Measurements from ENCODE around the gene REEP3. TPM values are rescaled to one million over a fixed set of nuclear protein-coding genes. Genes with fewer than 3 reads are reported as not detected.

The REEP3 gene
- total RNA-seq, 4 donors from 2014 or later: 27.5 to 32.5 (median 30.4) TPM

- intact Hi-C loops (cut with DNase I): no loop called here
- WGBS, 2 donors: 86 to 97% methylated on average over 2 of the region's 2 CpGs
- H3K27ac ChIP-seq: no peak overlapping the region
- no peaks in the 10 kb centered on the region for H3K36me3 ChIP-seq
- H3K4me3 ChIP-seq: no peak overlapping the region
- H3K4me1 ChIP-seq: peaks cover 0 to 4% (median 0%) of the 10 kb centered on the region in 3 donors
- no peaks in the 10 kb centered on the region for H3K27me3 ChIP-seq
- no peak for DNase-seq
- TF ChIP-seq CTCF (IDR thresholded peaks at IDR 0.05): no peak
- no peak for TF ChIP-seq POLR2A (IDR thresholded peaks at IDR 0.05)
- no peaks in the 10 kb centered on the region for H3K9me3 ChIP-seq
Measured at GRCh38 chr10:63539377-63539776, 18.2 kb downstream of the REEP3 start.

DNA sequence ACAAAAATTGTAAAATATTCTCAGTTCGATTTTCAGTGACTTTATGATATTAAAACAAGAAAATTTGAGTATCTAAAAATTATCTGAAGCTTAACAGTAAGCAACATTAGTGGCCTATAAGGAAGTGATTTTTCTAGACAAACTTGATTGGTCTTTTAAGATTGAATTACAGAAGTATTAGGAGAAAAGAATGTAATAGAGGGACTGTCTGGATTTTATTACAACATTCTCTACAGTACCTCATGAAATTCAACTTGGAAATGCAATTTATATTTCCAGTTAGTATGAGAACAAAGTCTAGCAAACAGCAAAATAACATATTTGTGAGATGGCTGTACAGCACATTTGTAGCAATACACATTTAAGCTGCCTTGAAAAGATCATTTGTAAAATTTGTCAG is 18.8 kb downstream of the REEP3 start:
- Histone ChIP-seq H3K36me3 (no peaks in the 10 kb centered on the region), H3K27me3 (no peaks in the 10 kb centered on the region), H3K4me1 (peaks cover 0 to 4% (median 0%) of the 10 kb centered on the region in 3 donors), H3K4me3 (no peak overlapping the region), H3K27ac (no peak overlapping the region), H3K9me3 (no peaks in the 10 kb centered on the region)
- TF ChIP-seq CTCF (IDR thresholded peaks at IDR 0.05): no peak
- no peak for TF ChIP-seq POLR2A (IDR thresholded peaks at IDR 0.05)
- no peak for DNase-seq
- intact Hi-C loops (cut with DNase I): no loop called here
- 69 to 73% methylated on average over 1 of the region's 1 CpG for WGBS, 2 donors

DNA sequence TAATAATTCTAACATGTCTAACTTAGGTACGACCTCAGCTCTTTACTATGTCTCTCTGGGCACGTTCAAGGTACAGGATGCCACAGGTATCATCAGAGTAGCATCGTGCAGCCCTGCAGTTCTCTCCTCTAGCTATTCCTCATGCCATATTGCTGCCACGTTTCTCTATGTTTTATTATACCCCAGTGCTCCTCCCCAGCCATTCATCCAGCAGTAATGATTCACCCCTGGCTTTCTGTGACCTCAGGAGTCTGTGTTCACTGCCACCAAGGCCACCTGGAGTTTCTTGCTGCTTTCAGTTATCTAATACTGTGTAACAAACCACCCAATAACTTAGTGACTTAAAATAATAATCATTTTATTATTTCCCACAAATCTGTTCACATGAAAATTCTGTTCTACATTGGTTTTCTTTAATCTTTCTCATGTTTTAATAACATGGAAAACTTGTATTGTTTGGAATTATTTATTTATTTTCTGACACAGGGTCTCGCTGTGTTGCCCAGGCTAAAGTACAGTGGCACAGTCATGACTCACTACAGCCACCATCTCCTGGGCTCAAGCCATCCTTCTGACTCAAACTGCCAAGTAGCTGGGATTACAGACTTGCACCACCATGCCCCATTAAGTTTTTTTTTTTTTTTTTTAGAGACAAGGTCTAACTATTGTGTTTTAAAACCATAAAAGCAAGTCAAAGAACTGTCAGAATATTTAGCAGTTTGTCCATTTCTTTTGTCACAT is 21.8 kb downstream of the REEP3 start:
- TF ChIP-seq CTCF (IDR thresholded peaks at IDR 0.05) (no peak), POLR2A (IDR thresholded peaks at IDR 0.05) (no peak)
- Histone ChIP-seq H3K4me3 (no peak overlapping the region), H3K27me3 (no peaks in the 10 kb centered on the region), H3K4me1 (peaks cover 0 to 4% (median 0%) of the 10 kb centered on the region in 3 donors), H3K27ac (no peak overlapping the region), H3K36me3 (no peaks in the 10 kb centered on the region), H3K9me3 (no peaks in the 10 kb centered on the region)
- WGBS, 2 donors: 81 to 85% methylated on average over 5 of the region's 5 CpGs
- DNase-seq: no peak
- intact Hi-C loops (cut with DNase I): no loop called here

GRCh38 chr10:63543576-63543962 is 22.4 kb downstream of the REEP3 start:
- no peaks in the 10 kb centered on the region for H3K36me3 ChIP-seq
- H3K27me3 ChIP-seq: no peaks in the 10 kb centered on the region
- H3K9me3 ChIP-seq: no peaks in the 10 kb centered on the region
- no peak overlapping the region for H3K4me3 ChIP-seq
- DNase-seq: no peak
- H3K27ac ChIP-seq: no peak overlapping the region
- peaks cover 0 to 4% (median 0%) of the 10 kb centered on the region in 3 donors for H3K4me1 ChIP-seq
- WGBS, 2 donors: 84 to 89% methylated on average over 7 of the region's 7 CpGs
- intact Hi-C loops (cut with DNase I): no loop called here
- TF ChIP-seq CTCF (IDR thresholded peaks at IDR 0.05): no peak
- no peak for TF ChIP-seq POLR2A (IDR thresholded peaks at IDR 0.05)

GRCh38 chr10:63544418-63544817 is 23.2 kb downstream of the REEP3 start:
- H3K9me3 ChIP-seq: no peaks in the 10 kb centered on the region
- DNase-seq: no peak
- no peak overlapping the region for H3K4me3 ChIP-seq
- no peaks in the 10 kb centered on the region for H3K36me3 ChIP-seq
- H3K4me1 ChIP-seq: peaks cover 0 to 4% (median 0%) of the 10 kb centered on the region in 3 donors
- H3K27ac ChIP-seq: no peak overlapping the region
- 46 to 50% methylated on average over 1 of the region's 1 CpG for WGBS, 2 donors
- intact Hi-C loops (cut with DNase I): no loop called here
- no peaks in the 10 kb centered on the region for H3K27me3 ChIP-seq
- TF ChIP-seq CTCF (IDR thresholded peaks at IDR 0.05) (no peak), POLR2A (IDR thresholded peaks at IDR 0.05) (no peak)
